ENCODE data around the gene CFAP90. TPM values are rescaled to one million over a fixed set of nuclear protein-coding genes. Genes with fewer than 3 reads are reported as not detected.

The CFAP90 gene
- total and polyA plus RNA-seq, 12 donors: 0.03 to 0.26 TPM; not detected in 10

- TF ChIP-seq CTCF (IDR thresholded peaks at IDR 0.05): no peak
- WGBS, 2 donors: 88 to 90% methylated on average over 10 of the region's 10 CpGs
- no peaks in the 10 kb centered on the region for H3K9me3 ChIP-seq
- H3K4me1 ChIP-seq: peaks cover 0 to 10% (median 0%) of the 10 kb centered on the region in 9 donors
- H3K36me3 ChIP-seq: no peaks in the 10 kb centered on the region
- no peak overlapping the region for H3K27ac ChIP-seq
- intact Hi-C loops (cut with DNase I): no loop called here
- DNase-seq (no peak), ATAC-seq (no peak)
- H3K27me3 ChIP-seq: peaks cover 0 to 44% (median 18%) of the 10 kb centered on the region in 7 donors
- no peak overlapping the region for H3K4me3 ChIP-seq
Measured at GRCh38 chr5:7814816-7815215, 36.1 kb downstream of the CFAP90 start.

- no peak for DNase-seq
- no peak for TF ChIP-seq CTCF (IDR thresholded peaks at IDR 0.05)
- H3K4me1 ChIP-seq: peaks cover 0 to 10% (median 0%) of the 10 kb centered on the region in 9 donors
- ATAC-seq: no peak
- peaks cover 0 to 39% (median 12%) of the 10 kb centered on the region in 7 donors for H3K27me3 ChIP-seq
- 79 to 84% methylated on average over 3 of the region's 3 CpGs for WGBS, 2 donors
- H3K36me3 ChIP-seq: no peaks in the 10 kb centered on the region
- no peaks in the 10 kb centered on the region for H3K9me3 ChIP-seq
- no peak overlapping the region for H3K27ac ChIP-seq
- no peak overlapping the region for H3K4me3 ChIP-seq
- intact Hi-C loops (cut with DNase I): no loop called here
Measured at GRCh38 chr5:7813576-7813975, 37.4 kb downstream of the CFAP90 start.

GRCh38 chr5:7813007-7813406 lies 37.9 kb downstream of the CFAP90 start:
- H3K36me3 ChIP-seq: no peaks in the 10 kb centered on the region
- H3K4me1 ChIP-seq: peaks cover 0 to 10% (median 0%) of the 10 kb centered on the region in 9 donors
- ATAC-seq: no peak
- H3K9me3 ChIP-seq: no peaks in the 10 kb centered on the region
- no peak for TF ChIP-seq CTCF (IDR thresholded peaks at IDR 0.05)
- no peak for DNase-seq
- H3K27ac ChIP-seq: no peak overlapping the region
- intact Hi-C loops (cut with DNase I): no loop called here
- H3K27me3 ChIP-seq: peaks cover 0 to 39% (median 12%) of the 10 kb centered on the region in 7 donors
- no peak overlapping the region for H3K4me3 ChIP-seq
- 62 to 70% methylated on average over 2 of the region's 2 CpGs for WGBS, 2 donors

GRCh38 chr5:7811715-7812114 lies 39.2 kb downstream of the CFAP90 start:
- no peak for ATAC-seq
- intact Hi-C loops (cut with DNase I): no loop called here
- Histone ChIP-seq H3K9me3 (no peaks in the 10 kb centered on the region), H3K36me3 (no peaks in the 10 kb centered on the region), H3K27me3 (peaks cover 0 to 39% (median 12%) of the 10 kb centered on the region in 7 donors), H3K4me3 (no peak overlapping the region), H3K27ac (no peak overlapping the region), H3K4me1 (peaks cover 0 to 10% (median 0%) of the 10 kb centered on the region in 9 donors)
- 62 to 72% methylated on average over 5 of the region's 5 CpGs for WGBS, 2 donors
- no peak for TF ChIP-seq CTCF (IDR thresholded peaks at IDR 0.05)
- no peak for DNase-seq

All from heart right ventricle (tissue), 16 donors.